Measurements from ENCODE around the gene MARK1.

Gene MARK1

GRCh38 chr1:220689666-220690065, 161.7 kb downstream of the MARK1 start:
- no peak for DNase-seq (ENCODE audit: low spot score)
- no peak for FAIRE-seq

- DNase-seq (ENCODE audit: low spot score) (no peak), FAIRE-seq (no peak)
These were observed 162.5 kb downstream of the MARK1 start, which contains the start of gene C1orf115 for GRCh38 chr1:220690140-220691052. Gene C1orf115, plus strand, starts transcription at chr1:220690363. Its CDS starts 40 bp downstream, at chr1:220690403.

GRCh38 chr1:220691053-220691684, 163.2 kb downstream of the MARK1 start:
- no peak for DNase-seq (ENCODE audit: low spot score)
- no peak for FAIRE-seq

DNA sequence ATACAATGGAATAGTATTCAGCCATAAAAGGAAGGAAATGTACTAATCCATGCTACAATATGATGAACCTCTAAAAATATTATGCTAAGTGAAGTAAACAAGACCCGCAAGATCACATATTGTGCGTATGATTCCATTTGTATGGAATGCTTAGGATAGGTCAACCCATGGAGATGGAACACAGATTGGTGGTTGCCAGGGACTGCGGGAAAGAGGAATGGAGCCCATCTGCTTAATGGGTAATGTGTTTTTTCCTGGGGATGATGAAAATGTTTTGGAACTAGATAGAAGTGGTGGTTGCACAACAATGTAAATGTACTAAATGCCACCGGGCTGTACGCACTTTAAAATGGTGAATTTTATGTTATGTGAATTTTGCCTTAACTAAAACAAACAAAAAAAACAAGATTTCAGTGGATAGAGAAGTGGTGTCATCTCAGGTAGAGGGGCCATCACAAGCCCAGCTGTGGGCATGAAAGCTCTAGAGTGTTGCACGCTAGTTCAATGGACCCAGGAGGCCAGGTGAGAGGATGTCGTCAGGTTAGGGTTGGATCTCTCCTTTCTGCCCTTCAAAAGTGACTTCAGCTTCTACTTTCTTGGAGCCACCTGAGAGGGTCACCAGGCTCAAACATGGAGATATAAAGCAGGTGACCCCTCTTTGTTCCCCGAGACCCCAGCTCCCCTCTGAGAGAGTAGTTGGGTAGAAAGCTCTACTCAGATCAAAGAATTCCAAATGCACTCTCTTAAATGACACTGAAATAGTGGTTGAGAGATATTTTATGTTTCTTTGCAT, 164.7 kb downstream of the MARK1 start:
- DNase-seq (ENCODE audit: low spot score) (no peak), FAIRE-seq (no peak)

DNA sequence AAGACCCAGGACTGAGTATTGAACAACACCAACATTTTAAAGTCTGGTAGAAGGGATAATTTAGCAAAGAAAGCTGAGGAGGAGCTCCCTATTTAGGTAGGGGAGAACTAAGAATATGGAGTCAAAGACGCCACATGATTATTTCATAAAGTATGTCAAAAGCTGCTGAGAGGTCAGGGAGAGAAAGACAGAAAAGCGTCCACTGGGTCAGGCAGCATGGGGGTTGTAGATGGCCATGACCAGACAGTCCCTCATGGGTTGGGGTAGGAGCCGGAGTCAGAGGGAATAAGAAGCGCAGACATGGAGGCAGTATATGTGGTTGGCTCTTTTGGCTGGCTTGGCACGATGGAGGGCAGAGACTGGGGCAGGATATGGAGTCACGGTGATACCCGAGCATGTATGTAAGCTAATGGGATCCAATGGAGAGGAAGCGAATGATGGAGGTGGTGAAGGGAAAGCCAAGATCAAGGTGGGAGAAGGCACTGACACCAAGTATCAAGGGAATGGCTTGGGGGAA, 167.0 kb downstream of the MARK1 start:
- no peak for DNase-seq (ENCODE audit: low spot score)
- FAIRE-seq, result no peak

DNA sequence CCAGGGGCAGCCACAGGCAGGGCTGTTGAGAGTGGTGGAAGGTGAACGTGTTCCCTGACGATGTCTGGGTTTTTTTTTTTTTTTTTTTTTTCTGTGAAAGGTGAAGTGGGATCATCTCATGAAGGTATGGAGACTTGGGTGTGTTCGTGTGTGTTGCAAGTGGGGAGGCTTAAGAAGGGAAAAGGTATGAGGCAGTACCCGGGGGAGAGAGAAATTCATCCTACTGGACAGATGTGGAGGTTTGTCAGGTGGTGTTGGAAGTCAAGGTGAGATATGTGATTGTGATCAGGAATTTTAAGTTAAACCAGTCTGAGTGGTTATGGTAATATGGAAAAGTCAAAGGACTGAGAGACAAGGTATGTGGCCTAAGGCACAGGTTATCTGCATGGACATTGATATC, 167.5 kb downstream of the MARK1 start:
- DNase-seq (ENCODE audit: low spot score) (no peak), FAIRE-seq (no peak)

DNA sequence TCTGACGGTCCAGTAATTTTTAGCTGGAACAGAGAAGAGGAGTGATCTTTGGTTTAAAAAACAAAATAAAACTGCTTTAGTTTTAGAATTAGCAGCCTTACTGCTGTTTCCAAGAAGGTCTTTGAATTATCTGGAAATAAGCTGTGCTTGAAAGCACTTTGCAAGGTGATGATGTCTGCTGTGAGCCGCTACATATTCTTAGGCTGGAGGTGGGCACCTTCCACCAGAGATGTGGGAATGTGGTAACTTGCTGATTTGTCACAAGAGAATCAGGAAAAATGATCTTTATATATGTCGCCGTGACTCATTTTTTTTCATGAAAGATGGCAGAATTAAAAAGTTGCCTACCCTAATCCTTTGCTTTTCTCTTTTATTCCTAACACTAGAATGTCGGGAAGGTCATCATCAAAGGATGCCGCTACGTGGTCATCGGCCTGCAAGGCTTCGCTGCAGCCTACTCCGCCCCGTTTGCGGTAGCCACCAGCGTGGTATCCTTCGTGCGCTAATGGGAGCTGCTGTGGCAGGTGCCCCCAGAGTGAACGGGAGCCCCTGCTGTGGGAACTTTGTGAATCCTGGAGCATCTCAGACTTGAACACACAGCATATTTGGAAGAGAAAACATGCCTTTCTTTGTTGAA, 168.4 kb downstream of the MARK1 start:
- no peak for DNase-seq (ENCODE audit: low spot score)
- FAIRE-seq, result no peak

GRCh38 chr1:220696863-220697231, 168.9 kb downstream of the MARK1 start:
- no peak for DNase-seq (ENCODE audit: low spot score)

DNA sequence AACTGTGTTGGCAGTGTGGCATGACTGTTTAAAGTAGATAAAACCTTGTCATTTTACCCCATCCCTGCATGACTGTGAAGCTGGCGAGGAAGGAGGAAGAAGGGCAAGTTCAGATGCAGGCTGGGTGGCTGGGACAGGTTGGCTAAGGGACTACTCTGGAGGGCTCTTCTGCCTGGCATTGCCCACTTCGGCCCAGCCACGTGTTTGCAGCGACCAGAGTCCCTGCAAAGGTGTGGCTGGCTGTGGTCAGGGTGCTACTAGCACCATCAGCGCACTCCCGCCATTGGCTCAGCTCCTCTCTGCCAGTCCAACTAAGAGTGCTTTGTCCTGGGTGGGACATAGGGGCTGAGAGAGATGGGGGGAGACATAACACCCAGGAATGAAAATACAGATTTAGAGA, 169.4 kb downstream of the MARK1 start:
- DNase-seq (ENCODE audit: low spot score), result no peak
- FAIRE-seq, result no peak

More at GRCh38 chr1:220696863-220697231, 168.9 kb downstream of the MARK1 start:
- FAIRE-seq, result no peak

- FAIRE-seq (no peak), DNase-seq (ENCODE audit: low spot score) (no peak)
These were observed 170.7 kb downstream of the MARK1 start for GRCh38 chr1:220698607-220699016.

DNA sequence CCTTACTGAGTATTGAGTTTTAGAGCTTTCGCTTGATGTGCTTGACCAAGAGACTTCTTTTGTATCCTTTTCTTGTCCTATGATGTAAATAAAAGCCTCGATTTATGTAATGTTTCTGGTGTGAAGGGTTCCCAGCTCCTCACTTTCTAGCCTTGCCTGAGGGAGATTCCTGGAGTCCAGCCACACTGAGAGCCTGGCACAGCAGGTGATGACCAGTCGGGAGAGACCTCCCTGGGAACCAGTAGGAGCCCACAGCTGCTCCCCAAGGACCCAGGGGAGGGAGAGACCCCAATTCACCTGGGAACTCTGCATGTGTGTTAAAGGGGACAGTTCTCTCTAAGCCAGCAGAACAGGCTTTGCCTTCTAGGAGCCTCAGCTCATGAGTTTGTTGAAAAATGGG, 171.1 kb downstream of the MARK1 start:
- FAIRE-seq, result no peak
- DNase-seq (ENCODE audit: low spot score), result no peak

- DNase-seq (ENCODE audit: low spot score) (no peak), FAIRE-seq (no peak)
These were observed 172.7 kb downstream of the MARK1 start for GRCh38 chr1:220700556-220701179.

GRCh38 chr1:220701974-220702373, 174.0 kb downstream of the MARK1 start:
- DNase-seq (ENCODE audit: low spot score) (no peak), FAIRE-seq (no peak)

GRCh38 chr1:220702733-220703270, 174.9 kb downstream of the MARK1 start:
- DNase-seq (ENCODE audit: low spot score), result no peak

DNA sequence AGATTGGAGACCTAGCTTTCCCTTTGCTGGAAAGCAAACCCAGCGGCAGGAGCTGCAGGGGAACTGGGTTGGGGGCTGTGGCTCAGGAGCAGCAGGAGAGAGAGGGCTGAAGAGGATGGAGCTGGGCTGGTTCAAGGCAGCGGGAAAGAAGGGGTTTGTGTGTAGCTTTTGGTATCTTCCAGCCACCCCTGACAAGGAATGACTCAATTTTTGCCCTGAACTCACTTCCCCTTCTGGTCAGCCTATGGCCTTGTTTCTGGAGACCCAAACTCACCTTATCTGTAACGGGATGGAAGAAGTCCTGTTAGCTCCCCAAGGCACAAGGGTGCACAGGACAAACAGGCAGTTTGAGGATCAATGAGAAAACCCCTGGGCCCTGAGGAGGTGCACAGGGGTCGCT, 175.4 kb downstream of the MARK1 start:
- no peak for DNase-seq (ENCODE audit: low spot score)
- no peak for FAIRE-seq

More at GRCh38 chr1:220702733-220703270, 174.9 kb downstream of the MARK1 start:
- FAIRE-seq, result no peak

DNA sequence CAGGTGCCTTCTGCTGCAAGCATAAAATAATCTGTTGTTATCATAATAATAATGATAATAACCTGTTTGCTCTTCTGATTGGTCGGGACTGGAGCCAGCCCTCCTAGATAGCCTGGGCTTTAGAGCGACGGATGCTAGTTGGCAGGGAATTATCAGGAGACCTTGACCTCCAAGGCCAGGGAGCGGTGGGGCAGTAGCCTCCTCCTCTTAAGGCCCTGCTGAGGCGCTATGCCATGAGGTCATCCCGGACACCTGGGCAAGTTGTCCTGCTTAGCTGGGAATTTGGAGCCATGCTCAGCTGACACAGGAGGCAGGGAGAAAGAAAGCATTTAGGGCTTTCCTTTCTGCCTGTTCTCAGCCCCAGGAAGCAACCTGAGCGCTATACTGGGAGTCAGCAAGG, 177.8 kb downstream of the MARK1 start:
- FAIRE-seq, result no peak
- no peak for DNase-seq (ENCODE audit: low spot score)

GRCh38 chr1:220706480-220706879, 178.5 kb downstream of the MARK1 start:
- FAIRE-seq, result no peak

GRCh38 chr1:220707160-220707559, 179.2 kb downstream of the MARK1 start:
- DNase-seq (ENCODE audit: low spot score) (no peak), FAIRE-seq (no peak)

More at GRCh38 chr1:220706480-220706879, 178.5 kb downstream of the MARK1 start:
- DNase-seq (ENCODE audit: low spot score), result no peak

GRCh38 chr1:220708244-220708643, 180.3 kb downstream of the MARK1 start:
- DNase-seq (ENCODE audit: low spot score) (no peak), FAIRE-seq (no peak)

All from RCC 7860 (cell line).